ENCODE data around the gene MAPKAP1.

GRCh38 chr9:125652233-125652594, 54.8 kb downstream of the MAPKAP1 start:
- TF ChIP-seq CTCF (conservative IDR thresholded peaks at IDR 0.05; ENCODE audit: low read length) (no peak), EZH2phosphoT487 (IDR thresholded peaks at IDR 0.05; ENCODE audit: borderline replicate concordance, low read depth, low read length) (no peak)
